RWPE1 (cell line): Measurements from ENCODE around the gene IL36B.
"Not testable (repeated sequence)": the region's sequence is repeated elsewhere in the genome, so short reads cannot be mapped to it uniquely, and the experiment has no call there.

Experiments
- CTCF ChIA-PET: fragments of 350-600 bp; sonication (Branson Sonifier 250); formaldehyde crosslinking; extraction: SDS; loops from one replicate; lab custom pipeline; 2021; lab: Yijun Ruan, JAX
- POLR2A ChIA-PET: fragments of 400-600 bp; formaldehyde crosslinking; extraction: SDS; loops from one replicate; lab custom pipeline; 2020; ENCODE audit warnings: antibody characterized with exemption; ENCODE audit not compliant: low non-redundant PET; lab: Yijun Ruan, JAX
- DNase-seq: peaks from one replicate; pipeline ENCODE4 v3.0.0; 2012; ENCODE audit warnings: low spot score
- H3K27ac ChIP-seq: fragments of 450-650 bp; 2 replicates; pipeline ENCODE4 v1.5.1; 2017
- TF ChIP-seq, protein P1 (sequence below): fragments of 450-650 bp; conservative IDR thresholded peaks from 2 replicates; pipeline ENCODE4 v1.5.1; 2017; ENCODE audit warnings: low read depth, mild to moderate bottlenecking

Gene IL36B

DNA sequence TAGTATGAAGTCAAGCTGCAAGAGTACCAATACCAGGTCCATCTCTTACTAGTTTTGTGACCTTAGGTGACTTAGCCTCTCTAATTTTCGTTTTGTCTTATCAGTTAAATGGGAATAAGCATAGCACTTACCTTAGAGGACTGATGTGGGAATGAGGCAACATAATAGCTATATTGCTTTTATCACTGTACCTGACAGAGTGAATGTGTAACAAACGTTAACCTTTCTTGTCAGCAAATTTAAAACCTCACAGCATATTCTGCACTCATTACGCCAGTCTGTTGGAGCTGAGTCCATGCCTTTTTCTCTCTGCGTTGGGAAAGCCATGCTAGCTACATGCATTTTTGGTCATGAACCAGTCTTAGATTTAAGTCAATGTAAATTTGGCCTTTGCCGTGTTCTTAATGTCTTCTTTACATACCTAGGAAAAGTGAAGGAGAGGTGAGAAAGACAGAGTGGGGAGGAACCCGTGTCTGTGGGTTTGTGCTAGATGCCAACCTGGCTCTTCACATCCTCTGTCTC is at the start of gene IL36B:
IL36B (minus strand) TSS at position 472 of the 522 bp plus-strand sequence.
- no peak for DNase-seq
- ChIA-PET POLR2A (no interaction called here), CTCF (no interaction called here)
- H3K27ac ChIP-seq, result no peak within 1 kb of the TSS
- TF ChIP-seq, protein P1, sequence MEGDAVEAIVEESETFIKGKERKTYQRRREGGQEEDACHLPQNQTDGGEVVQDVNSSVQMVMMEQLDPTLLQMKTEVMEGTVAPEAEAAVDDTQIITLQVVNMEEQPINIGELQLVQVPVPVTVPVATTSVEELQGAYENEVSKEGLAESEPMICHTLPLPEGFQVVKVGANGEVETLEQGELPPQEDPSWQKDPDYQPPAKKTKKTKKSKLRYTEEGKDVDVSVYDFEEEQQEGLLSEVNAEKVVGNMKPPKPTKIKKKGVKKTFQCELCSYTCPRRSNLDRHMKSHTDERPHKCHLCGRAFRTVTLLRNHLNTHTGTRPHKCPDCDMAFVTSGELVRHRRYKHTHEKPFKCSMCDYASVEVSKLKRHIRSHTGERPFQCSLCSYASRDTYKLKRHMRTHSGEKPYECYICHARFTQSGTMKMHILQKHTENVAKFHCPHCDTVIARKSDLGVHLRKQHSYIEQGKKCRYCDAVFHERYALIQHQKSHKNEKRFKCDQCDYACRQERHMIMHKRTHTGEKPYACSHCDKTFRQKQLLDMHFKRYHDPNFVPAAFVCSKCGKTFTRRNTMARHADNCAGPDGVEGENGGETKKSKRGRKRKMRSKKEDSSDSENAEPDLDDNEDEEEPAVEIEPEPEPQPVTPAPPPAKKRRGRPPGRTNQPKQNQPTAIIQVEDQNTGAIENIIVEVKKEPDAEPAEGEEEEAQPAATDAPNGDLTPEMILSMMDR, result no peak

DNA sequence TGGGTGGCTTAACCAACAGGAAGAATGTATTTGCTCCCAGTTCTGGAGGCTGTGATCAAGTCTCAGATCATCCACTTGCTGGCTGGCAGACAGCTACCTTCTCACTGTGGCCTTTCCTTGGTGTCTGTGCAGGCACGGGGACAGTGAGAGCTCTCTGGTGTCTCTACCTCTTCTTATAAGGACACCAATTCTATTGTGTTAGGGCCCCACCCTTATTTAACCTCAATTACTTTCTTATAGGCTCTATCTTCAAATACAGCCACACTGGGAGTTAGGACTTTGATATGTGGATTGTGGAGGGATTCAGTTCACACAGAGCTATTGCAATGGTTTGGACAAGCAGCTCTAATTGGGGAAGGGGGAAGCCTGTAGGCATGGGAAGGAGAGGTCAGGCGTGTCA is 49.5 kb upstream of the IL36B start:
- DNase-seq, result no peak
- no peak overlapping the region for H3K27ac ChIP-seq
- ChIA-PET POLR2A (no interaction called here), CTCF (interaction anchor here (0.7 kb wide), 1 partner anchor 1737 kb away, joined by 3 read pairs; no protein-coding TSS in a partner anchor)
- TF ChIP-seq, protein P1, result no peak

DNA sequence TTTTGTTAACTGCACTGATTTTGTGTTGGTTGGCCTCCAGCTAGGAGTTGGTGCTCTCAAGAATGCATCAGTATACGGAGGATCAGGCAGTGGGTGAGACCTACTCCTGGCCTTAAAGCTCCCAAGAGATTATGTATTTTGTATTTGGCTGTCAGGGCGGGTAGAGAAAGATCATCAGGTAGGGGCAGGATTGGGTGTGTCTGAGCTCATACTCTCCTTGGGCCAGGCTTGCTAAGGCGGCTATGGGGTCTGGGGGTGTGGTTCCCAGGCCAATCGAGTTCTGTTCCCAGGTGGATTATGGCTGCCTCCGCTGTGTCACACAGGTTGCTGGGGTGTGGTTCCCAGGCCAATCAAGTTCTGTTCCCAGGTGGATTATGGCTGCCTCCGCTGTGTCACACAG is 45.9 kb upstream of the IL36B start:
- DNase-seq, result no peak
- POLR2A ChIA-PET, result no interaction called here
- no peak overlapping the region for H3K27ac ChIP-seq
- TF ChIP-seq, protein P1, result no peak
- CTCF ChIA-PET, result interaction anchor here (0.5 kb wide), 1 partner anchor 14 kb away, joined by 4 read pairs; no protein-coding TSS in a partner anchor

DNA sequence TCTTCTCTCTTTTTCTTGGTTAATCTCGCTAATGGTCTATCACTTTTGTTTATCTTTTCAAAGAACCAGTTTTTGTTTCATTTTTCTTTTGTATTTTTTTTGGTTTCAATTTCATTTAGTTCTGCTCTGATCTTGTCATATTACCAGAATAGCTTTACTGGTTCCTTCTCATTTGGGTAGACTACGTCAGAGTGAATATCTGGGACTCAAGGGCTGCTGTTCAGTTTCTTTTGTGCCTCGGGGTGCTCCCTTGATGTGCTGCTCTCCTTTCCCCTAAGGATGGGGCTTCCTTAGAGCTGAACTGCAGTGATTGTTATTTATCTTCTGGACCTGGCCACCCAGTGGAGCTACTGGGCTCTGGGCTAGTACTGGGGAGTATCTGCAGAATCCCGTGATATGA is 45.4 kb upstream of the IL36B start:
- POLR2A ChIA-PET, result no interaction called here
- DNase-seq, result no peak
- CTCF ChIA-PET, result interaction anchor here (0.5 kb wide), 1 partner anchor 13 kb away, joined by 4 read pairs; no protein-coding TSS in a partner anchor
- TF ChIP-seq, protein P1, result no peak
- H3K27ac ChIP-seq, result no peak overlapping the region

DNA sequence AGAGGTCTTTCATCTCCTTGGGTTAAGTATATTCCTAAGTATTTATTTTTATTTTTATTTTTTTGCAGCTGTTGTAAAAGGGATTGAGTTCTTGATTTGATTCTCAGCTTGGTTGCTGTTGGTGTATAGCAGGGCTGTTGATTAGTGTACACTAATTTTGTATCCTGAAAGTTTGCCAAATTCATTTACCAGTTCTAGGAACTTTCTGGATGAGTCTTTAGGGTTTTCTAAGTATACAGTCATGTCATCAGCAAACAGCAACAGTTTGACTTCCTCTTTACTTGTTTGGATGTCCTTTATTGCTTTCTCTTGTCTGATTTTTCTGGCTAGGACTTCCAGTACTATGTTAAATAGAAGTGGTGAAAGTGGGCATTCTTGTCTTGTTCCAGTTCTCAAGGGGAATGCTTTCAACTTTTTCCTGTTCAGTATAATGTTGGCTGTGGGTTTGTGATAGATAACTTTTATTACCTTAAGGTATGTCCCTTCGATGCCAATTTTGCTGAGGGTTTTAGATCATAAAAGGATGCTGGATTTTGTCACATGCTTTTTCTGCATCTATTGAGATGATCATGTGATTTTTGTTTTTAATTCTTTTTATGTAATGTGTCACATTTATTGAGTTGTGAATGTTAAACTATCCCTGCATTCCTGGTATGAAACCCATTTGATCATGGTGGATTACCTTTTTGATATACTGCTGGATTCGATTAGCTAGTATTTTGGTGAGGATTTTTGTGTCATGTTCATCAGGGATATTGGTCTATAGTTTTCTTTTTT is 44.4 kb upstream of the IL36B start:
- H3K27ac ChIP-seq, DNase-seq, CTCF ChIA-PET, POLR2A ChIA-PET: not testable (repeated sequence)

DNA sequence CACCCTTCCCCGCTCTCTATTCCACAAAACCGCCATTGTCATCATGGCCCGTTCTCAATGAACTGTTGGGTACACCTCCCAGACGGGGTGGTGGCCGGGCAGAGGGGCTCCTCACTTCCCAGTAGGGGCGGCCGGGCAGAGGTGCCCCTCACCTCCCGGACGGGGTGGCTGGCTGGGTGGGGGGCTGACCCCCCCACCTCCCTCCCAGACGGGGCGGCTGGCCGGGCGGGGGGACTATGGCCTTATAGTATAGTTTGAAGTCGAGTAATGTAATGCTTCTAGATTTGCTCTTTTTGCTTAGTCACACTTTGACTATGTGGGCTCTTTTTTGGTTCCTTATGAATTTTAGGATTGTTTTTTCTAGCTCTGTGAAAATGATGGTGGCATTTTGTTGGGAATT is 43.6 kb upstream of the IL36B start:
- CTCF ChIA-PET, H3K27ac ChIP-seq, DNase-seq, POLR2A ChIA-PET: not testable (repeated sequence)

DNA sequence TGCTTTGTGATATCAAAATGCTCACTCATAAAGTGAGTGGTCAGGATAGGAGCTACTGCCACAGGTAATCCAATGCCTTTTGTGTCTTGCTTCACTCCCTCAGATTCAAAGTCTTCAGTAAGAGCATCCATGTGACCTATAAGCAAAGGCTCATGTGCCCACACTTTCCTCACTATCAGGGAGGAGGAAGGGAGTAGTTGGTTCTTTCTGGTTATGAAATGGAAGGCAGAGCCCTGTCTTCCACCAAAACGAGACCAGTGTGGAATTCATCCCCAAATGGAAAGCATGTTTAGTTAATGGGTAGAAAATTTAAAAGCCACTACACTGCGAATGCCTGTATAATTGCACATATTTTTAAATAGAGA is 40.9 kb upstream of the IL36B start:
- POLR2A ChIA-PET, result no interaction called here
- no peak overlapping the region for H3K27ac ChIP-seq
- CTCF ChIA-PET, result interaction anchor here (2.1 kb wide), 1 partner anchor 14 kb away, joined by 6 read pairs; no protein-coding TSS in a partner anchor
- DNase-seq, result no peak
- TF ChIP-seq, protein P1, result no peak
